ENCODE measurements around the gene CD3G.
"Not testable (repeated sequence)": the region's sequence is repeated elsewhere in the genome, so short reads cannot be mapped to it uniquely, and the experiment has no call there.

The CD3G gene

DNA sequence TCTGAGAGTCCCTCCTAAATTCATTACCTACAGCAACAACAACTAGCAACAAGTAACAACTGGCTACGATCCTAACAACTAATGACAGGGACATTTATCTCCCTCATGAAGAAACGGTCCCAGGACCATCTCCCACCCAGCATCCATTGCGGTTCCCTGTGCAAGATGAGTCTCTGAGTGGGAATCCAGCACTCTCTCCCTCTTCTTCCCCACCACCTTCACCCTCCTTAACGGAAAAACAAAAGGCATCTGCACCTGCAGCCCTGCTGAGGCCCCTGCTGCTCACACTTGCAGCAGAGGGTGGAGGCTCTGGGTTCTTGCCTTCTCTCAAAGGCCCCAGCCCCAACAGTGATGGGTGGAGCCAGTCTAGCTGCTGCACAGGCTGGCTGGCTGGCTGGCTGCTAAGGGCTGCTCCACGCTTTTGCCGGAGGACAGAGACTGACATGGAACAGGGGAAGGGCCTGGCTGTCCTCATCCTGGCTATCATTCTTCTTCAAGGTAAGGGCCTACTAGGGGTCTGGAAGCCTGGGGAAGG lies at the start of gene CD3G:
Gene CD3G (plus strand): TSS at position 364 of the 535 bp plus-strand sequence. CDS start 80 bp downstream, at position 444.
- peak; percentile 74 for DNase-seq

DNA sequence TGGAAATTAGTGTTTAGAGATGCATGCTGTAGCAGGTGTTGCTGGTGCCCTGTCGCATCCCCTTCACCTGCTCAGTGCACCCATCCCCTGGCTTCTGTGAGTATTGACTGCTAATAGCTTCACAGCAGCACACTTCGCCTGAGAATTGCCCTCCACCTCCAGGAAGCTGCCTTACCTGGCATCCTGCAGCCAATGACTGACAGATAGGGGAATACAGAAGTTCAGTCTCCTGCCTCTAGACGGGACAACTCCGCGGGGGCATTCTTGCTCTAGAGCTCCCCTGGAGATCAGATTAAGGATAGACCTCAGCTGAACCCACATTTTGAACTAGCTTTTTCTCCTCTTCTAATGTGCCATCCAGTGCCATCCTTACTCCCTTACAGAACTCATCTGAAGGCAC lies 48.9 kb upstream of the CD3G start:
- no peak for DNase-seq

DNA sequence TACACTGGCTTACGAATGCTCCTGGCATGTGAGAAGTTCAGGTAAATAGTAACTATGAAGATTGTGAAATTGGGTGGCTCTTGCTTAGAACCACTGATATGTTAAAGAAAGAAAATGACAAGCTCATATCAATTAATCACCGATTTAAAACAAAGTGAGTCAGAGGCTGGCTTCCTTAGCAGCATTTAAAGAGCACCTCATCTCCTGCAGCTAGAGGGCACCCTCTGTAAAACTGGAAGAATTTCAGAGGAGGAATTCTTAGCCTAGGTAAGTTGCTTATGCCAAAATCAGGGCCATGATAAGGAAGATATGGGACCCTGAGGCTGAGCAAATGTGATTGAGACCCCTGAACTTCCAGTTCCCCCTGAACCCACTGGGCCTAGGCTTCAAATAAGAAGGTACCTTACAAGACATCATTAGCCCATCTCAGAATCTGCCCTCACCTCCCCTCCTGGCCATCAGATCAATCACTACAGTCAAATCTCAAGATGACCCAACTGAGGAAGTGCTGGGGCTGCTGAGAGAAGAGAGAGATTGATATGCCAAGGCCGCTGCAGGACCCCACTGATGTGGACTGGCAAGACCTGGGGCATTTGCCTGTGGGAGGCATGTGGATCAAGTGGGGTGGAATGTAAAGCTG lies 48.2 kb upstream of the CD3G start:
- DNase-seq = peak; percentile 18

DNA sequence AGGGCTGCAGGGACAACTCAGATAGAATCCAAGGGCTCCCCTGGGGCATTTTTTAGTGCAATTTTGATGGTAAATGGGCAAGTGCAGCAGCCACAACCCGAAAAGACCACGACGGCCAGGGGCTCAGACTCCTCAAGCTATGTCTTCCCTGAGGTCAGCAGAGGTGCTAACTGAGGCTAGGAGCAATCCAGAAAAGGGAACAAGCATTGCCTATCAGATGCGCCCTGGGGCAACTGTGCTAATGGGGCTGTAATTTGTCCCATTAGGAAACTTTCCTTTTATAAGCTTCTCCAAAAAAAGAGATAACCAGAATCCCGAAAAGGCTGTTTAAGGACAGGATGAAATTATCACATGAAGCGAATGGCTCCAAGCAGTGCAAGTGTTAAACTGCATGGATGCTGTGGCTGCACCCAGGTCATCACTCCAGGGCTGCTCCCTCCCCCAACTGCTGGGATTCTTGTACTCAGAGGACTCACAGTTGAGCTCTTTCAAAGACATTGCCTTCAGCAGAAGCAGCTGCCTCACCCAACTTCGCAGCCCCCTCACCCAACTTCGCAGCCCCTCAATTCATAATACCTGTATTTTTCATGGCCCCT lies 42.4 kb upstream of the CD3G start:
- no peak for DNase-seq

DNA sequence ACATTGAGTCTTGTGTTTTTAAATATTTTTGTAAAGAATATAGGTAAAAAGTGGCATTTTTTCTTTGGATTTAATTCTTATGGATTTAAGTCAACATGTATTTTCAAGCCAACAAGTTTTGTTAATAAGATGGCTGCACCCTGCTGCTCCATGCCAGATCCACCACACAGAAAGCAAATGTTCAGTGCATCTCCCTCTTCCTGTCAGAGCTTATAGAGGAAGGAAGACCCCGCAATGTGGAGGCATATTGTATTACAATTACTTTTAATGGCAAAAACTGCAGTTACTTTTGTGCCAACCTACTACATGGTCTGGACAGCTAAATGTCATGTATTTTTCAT lies 39.9 kb upstream of the CD3G start:
- DNase-seq = no peak

DNA sequence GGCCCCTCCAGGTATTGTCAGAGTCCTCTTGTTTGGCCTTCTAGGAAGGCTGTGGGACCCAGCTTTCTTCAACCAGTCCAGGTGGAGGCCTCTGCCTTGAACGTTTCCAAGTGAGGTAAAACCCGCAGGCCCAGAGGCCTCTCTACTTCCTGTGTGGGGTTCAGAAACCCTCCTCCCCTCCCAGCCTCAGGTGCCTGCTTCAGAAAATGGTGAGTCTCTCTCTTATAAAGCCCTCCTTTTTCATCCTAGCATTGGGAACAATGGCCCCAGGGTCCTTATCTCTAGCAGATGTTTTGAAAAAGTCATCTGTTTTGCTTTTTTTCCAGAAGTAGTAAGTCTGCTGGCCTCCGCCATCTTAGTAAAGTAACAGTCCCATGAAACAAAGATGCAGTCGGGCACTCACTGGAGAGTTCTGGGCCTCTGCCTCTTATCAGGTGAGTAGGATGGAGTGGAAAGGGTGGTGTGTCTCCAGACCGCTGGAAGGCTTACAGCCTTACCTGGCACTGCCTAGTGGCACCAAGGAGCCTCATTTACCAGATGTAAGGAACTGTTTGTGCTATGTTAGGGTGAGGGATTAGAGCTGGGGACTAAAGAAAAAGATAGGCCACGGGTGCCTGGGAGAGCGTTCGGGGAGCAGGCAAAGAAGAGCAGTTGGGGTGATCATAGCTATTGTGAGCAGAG lies 39.4 kb upstream of the CD3G start, which contains the start of gene CD3E:
Gene CD3E (plus strand): TSS at position 163 of the 681 bp plus-strand sequence. CDS start 223 bp downstream, at position 386.
- peak; percentile 64 for DNase-seq

DNA sequence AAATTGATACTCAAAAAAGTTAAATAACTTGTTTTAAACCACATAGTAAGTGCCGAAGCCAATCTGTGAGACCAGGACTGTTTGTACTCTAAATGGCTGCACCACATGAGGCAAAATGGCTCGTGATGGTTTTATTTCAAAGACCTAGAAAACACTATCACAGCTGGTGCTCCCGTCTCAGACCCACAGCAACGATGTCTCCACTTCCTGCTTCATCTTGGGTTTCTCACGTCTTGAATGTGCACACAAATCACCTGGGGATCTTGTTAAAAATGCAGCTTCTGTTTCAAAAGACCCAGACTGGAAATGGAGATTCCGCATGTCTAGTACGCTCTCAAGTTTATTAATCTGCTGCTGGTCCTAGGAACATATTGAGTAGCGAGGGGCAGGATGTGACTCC lies 38.4 kb upstream of the CD3G start:
- peak; percentile 36 for DNase-seq

DNA sequence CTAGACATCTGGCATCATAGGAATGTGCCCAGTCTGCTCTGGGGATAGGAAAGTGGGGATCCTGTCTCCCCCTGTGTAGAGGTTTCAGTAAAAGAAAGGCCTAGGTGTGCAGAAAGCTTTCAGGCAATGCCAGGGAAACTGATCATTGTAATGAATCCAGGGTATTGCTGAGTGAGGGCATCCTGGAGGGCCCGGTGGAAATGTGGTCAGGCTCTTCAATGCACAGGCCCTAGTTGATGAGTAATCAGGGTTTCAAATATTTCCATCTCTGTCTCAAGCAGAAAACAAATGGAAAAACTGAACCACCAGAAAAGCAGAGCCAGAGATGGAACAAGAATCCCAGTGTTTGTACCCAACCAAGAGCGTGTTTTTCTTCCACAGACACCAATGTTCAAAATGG lies 37.6 kb upstream of the CD3G start:
- no peak for DNase-seq

DNA sequence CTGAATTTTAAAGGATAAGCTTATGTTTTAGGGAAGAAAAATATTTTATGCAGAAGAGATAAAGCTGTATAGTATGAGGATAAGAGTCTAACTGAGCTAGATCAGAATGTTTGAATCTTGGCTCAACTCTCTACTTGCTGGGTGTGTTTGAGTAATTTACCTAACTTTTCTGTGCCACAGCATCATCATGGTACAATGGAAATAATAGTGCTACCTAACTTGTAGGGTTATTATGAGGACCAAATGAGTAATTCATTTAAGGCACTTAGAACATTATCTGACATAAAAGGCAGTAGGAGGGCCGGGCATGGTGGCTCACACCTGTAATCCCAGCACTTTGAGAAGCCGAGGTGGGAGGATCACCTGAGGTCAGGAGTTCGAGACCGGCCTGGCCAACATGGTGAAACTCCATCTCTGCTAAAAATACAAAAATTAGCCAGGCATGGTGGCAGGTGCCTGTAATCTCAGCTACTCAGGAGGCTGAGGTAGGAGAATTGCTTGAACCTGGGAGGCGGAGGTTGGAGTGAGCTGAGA lies 35.1 kb upstream of the CD3G start:
- DNase-seq = not testable (repeated sequence)

DNA sequence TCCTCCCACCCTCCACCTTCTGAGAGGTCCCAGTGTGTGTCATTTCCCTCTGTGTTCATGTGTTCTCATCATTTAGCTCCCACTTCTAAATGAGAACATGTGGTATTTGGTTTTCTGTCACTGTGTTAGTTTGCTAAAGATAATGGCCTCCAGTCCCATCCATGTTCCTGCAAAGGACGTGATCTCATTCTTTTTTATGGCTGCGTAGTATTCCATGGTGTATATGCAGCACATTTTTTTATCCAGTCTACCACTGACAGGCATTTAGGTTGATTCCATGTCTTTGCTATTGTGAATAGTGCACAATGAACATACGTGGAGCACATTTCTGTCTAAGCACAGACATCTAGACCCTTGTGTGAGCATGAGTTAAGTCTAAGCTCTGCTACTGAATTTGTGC lies 33.9 kb upstream of the CD3G start:
- no peak for DNase-seq

DNA sequence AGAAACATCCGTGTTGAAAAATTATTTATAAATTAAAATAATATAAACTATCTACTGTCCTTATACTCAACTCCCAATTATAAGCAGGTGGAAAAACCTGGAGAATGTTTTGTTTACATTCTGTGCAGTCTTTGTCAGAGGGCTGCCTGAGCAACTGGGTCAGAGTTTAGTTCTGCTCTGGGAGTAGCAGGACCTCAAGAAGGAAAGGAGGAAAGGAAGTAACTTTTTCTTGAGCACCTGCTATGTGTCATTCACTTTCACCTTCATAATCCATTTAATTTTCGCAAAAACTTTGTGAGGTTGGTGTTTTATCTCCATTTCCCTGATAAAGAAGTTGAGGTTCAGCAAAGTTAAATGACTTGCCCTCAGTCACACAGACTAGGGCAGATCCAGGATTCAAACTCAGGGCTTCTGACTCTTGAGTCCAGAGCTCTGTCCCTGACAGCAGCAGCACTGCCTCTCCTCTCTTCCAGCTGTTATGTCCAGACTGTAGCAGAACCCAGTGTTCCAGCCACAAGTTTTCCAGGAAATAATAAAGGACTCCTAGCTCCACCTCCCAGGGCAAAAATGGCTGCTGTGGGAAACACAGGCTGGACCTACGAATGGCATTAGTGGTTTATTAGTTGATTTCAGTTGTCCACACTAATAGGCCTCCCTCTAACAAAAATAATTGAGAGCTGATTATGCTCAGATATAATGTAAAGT lies 33.2 kb upstream of the CD3G start:
- DNase-seq = no peak

DNA sequence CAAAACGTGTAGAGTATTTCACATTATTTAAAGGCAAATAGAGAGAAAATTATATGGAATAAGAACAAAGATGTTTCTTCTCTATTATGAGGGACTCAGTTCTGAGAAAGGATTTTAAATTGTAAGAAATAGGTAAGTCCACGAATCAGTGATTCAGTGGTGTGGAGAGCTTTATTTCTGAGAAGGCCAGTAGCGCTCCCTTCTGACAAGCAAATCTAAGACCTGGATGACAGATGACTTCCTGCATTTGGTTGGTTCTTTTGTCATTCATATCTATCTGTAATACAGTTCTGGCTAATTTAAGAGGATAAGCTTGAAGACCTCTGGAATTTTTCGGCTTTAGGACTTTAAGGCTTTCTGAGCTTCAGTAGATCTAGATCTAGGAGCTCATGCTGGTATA lies 32.6 kb upstream of the CD3G start:
- DNase-seq = no peak

DNA sequence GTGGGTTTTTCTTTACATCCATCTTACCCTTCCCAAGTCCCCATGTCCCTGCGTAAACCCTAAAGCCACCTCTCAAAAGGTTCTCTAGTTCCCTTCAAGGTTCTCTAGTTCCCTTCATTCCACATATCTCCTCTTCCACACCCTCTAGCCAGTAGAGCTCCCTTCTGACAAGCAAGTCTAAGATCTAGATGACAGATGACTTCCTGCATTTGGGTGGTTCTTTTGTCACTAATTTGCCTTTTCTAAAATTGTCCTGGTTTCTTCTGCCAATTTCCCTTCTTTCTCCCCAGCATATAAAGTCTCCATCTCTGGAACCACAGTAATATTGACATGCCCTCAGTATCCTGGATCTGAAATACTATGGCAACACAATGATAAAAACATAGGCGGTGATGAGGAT lies 31.8 kb upstream of the CD3G start:
- no peak for DNase-seq

DNA sequence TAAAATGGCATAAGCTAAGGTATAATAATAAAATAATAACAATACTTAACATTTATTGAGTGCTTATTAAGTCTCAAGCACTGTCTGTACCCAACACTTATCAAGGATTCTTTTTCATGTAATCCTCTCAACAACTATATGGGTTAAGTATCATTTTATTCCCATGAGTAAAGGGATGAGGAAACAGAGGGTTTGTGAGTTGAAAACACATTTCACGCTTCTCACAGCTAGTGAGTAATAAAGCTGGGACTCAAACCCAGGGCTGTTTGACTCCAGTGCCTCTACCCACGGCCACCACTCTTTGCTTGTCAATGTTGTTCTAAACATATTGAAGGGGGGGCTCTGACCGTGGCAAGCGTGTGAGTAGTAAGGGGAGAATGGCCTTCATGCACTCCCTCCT lies 30.9 kb upstream of the CD3G start:
- no peak for DNase-seq

DNA sequence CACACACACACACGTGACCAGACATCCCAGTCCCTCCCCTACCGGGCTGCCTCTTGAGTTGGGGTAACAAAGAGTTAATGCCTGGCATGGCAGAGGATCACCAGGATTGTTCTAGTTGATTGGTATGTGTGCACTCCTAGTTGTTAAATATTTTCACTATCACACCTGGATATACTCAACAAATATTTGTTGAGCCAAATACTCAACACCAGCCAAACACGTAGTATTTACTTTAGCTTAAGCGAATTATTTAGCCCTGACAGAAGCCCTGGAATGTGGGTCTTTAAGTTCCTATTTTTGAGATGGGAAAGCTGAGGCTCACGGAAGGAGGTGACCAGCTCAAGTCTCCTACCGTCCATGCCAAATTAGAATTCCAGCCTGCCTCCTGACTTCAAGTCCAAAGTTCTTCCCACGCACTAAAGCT lies 29.1 kb upstream of the CD3G start:
- no peak for DNase-seq

DNA sequence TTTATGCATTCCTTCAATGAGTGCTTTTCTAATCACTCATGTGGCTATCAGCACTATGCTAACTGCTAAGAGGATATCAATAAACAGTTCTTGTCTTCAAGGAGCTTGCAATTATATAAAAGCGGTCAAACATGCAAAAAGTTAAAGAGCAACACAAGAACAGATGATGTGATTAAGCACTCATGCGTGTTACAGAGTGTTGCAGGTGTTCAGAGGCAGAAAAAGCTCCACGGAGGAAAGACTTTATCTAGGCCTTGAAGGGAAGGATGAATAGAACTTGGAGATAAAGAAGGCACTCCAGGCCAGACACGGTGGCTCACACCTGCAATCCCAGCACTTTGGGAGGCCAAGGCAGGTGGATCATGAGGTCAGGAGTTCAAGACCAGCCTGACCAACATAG lies 26.0 kb upstream of the CD3G start:
- no peak for DNase-seq

DNA sequence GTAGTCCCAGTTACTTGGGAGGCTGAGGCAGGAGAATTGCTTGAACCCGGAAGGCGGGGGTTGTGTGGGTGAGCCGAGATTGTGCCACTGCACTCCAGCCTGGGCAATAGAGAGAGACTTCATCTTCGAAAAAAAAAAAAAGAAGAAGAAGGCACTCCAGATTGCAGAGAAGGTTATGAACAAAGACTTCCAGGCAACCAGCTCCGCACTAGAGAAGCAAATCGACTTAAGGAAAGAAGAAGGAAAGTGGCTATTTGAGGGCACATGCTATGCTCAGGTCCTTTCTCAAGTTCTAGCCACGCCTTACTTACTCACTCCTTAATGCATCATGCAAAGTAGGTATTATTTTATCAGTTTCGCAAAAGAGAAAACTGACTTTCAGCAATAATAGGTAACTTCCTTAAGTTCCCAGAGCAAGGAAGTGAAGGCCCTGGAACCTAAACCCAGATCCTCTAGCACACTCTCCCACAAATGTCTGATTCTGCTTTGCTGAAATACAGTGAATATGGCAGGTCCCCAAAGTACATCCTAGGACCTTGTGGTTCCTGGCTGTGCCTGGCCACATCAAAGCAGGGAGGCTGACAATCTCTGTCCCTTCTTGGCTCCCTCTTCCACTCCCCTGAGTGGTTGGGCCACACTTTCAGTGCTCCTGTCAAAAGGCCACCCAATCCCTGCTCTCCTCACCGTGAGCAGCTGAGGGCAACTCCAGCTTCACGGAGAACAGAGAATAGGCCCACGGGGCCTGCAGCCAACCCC lies 25.4 kb upstream of the CD3G start:
- DNase-seq = no peak

DNA sequence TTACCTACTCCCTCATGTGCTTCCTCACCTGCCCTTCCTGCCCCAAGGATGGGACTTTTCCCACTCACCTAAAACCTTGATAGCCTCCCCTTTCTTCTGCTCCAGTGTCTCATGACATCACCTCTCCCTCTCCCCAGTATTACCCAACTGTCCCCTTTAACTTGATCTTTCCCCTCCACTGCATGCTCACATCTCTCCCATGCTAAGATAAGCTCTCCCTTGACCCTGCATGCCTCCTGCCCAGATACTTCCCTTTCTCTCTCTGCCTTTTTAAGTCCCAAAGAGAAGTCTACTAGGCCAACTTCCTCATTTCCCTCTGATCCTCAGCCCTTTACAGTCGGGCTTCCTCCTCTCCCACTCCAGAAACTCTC lies 24.8 kb upstream of the CD3G start:
- no peak for DNase-seq

DNA sequence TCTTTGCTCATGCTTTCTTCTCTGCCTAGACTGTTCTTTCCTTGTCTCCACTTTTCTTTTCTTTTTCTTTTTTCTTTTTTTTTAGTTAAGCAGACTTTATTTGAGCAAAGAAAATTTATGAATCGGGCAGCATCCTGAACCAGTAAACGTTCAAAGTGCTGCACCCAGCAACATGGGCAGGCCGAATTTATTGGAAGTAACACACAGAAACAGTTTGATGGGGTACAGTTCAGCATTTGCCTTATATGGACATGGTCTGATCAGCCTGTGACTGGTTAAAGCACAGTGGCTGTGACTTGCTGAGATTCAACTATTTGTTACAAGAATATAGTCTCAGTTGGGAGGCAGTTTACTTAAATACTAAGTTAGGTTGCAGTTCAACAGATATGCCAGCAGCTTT lies 23.6 kb upstream of the CD3G start:
- DNase-seq = no peak

DNA sequence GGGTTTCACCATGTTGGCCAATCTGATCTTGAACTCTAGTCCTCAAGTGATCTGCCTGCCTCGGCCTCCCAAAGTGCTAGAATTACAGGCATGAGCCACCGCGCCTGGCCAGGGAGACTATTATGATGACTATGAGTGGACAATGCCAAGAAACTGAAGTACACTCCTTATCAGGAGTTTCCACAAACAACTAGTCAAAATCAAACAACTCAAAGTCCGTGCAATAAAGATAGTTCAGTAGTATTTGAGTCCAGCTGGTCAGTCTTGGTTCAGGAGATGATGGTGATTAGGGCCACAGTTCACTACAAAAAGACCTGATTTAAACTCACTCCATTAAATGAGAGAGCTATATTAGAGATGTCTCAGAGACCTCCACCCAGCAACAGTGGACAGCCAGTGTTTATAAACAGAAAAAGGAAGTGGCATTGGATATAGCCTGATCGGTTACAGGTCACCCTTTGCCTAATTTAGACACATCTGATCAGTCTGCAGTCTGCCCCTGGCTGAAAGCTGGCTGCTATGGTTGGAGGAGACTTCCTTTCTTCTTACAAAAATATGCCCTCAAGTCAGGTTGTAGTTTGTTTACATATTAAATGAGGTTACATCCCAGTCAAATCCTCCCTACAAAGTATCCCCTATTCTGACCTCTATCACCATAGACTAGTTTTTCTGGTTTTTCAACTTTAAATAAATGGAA lies 22.6 kb upstream of the CD3G start:
- DNase-seq = no peak

DNA sequence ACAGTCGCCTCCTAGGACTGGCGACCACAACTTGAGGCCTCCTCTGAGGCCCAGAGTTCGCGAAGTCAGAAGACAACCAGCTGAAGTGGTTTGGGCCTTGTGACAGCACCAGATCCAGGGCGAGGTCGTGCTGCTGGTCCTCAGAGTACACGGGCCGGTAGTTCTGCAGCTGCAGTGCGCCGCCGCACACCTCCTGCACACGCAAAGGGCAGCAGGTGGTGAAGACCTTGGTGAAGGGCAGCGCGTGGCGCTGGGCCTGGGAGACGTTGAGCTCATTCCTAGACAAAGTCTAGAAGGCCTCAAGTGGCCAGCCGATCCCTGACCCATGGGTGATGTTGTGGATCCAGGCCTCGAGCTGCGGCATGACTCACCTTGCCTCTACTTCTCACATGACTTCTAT lies 21.4 kb upstream of the CD3G start:
- DNase-seq = no peak

DNA sequence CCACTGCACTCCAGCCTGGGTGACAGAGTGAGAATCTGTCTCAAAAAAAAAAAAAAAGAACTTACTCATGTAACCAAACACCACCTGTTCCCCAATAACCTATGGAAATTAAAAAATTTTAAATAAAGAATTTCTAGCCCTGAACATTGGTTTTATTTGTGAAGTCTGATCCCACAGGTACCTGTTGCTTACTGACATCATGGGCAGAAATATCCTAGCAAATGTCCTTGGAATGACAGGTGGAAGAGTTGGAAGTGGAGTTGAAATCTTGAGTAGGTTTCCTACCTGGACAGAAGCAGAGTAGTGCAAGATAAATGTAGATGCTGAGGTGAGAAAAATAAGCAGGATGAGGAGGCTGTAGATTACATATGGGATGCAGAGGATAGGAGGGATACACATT lies 18.9 kb upstream of the CD3G start:
- DNase-seq = no peak
